Stimulated activated CD4-positive, alpha-beta T cell treated with anti-CD3 and anti-CD28 coated beads, Interleukin-4, amount 100 ng/mL, for 48 hours (primary cell): Measurements from ENCODE around the gene SLC11A1.

Experiments used
- DNase-seq, 2 donors: peaks; one replicate each; pipeline ENCODE4 v3.0.0-alpha.2; 2020; ENCODE audit warnings: low read depth in 2 of 2

The SLC11A1 gene

GRCh38 chr2:218381916-218382366 is at the start of gene SLC11A1:
Gene SLC11A1 (plus strand): TSS chr2:218382273. CDS start chr2:218382369, 96 bp downstream.
- DNase-seq = no peak

- DNase-seq = no peak
These were observed 49.8 kb upstream of the SLC11A1 start for GRCh38 chr2:218332288-218332687.

GRCh38 chr2:218332920-218333645 is 49.0 kb upstream of the SLC11A1 start:
- no peak for DNase-seq

- no peak for DNase-seq
These were observed 47.5 kb upstream of the SLC11A1 start for GRCh38 chr2:218334531-218334930.

GRCh38 chr2:218340656-218341055 is 41.4 kb upstream of the SLC11A1 start:
- DNase-seq = no peak

- no peak for DNase-seq
These were observed 40.7 kb upstream of the SLC11A1 start for GRCh38 chr2:218341381-218341780.

GRCh38 chr2:218342837-218343236 is 39.2 kb upstream of the SLC11A1 start:
- no peak for DNase-seq

- no peak for DNase-seq
These were observed 38.5 kb upstream of the SLC11A1 start for GRCh38 chr2:218343591-218343990.

- DNase-seq = no peak
These were observed 37.9 kb upstream of the SLC11A1 start for GRCh38 chr2:218344090-218344754.

GRCh38 chr2:218344755-218345417 is 37.2 kb upstream of the SLC11A1 start:
- DNase-seq = no peak

GRCh38 chr2:218345491-218346236 is 36.4 kb upstream of the SLC11A1 start:
- DNase-seq = no peak

- no peak for DNase-seq
These were observed 34.9 kb upstream of the SLC11A1 start for GRCh38 chr2:218347172-218347571.

- DNase-seq = no peak
These were observed 28.0 kb upstream of the SLC11A1 start for GRCh38 chr2:218354045-218354444.

GRCh38 chr2:218354850-218355443 is 27.1 kb upstream of the SLC11A1 start:
- DNase-seq = no peak

GRCh38 chr2:218357236-218358177 is 24.6 kb upstream of the SLC11A1 start:
- DNase-seq = no peak

GRCh38 chr2:218360453-218360852 is 21.6 kb upstream of the SLC11A1 start:
- no peak for DNase-seq

GRCh38 chr2:218362606-218363005 is 19.5 kb upstream of the SLC11A1 start:
- no peak for DNase-seq

GRCh38 chr2:218363736-218364135 is 18.3 kb upstream of the SLC11A1 start:
- DNase-seq = no peak

GRCh38 chr2:218364196-218364595 is 17.9 kb upstream of the SLC11A1 start:
- no peak for DNase-seq

- no peak for DNase-seq
These were observed 15.3 kb upstream of the SLC11A1 start for GRCh38 chr2:218366621-218367414.
